GM12878 (cell line): ENCODE data around the gene TDRD10. TPM values are rescaled to one million over a fixed set of nuclear protein-coding genes. Genes with fewer than 3 reads are reported as not detected.

Experiments
- ATAC-seq: fragments of 200-7000 bp; cut with Tn5 transposase; 3 replicates; pipeline ENCODE4 v1.9.1; 2020; ENCODE audit warnings: mild to moderate bottlenecking, moderate library complexity
- BruUV-seq: library from RNA; stranded (reverse); fragments of 400-500 nt; replicated peaks from 2 replicates; lab custom pipeline; 2021; lab: Mats Ljungman, UMichigan
- CTCF ChIA-PET: fragments of 300-600 bp; sonication (Branson Sonifier 250); formaldehyde crosslinking; extraction: SDS; loops from one replicate; lab custom pipeline; 2021; ENCODE audit warnings: inconsistent platforms; lab: Yijun Ruan, JAX
- POLR2A ChIA-PET: fragments of 350-600 bp; formaldehyde crosslinking; extraction: SDS; loops from one replicate; lab custom pipeline; 2021; ENCODE audit warnings: inconsistent platforms; lab: Charles Lee
- RAD21 ChIA-PET: fragments of 300-600 bp; sonication (Branson Sonifier 250); formaldehyde crosslinking; loops from one replicate; lab custom pipeline; 2023; ENCODE audit warnings: antibody characterized with exemption; ENCODE audit not compliant: unreplicated experiment; lab: Charles Lee
- SMC1A ChIA-PET: fragments of 300-600 bp; sonication (Branson Sonifier 250); formaldehyde crosslinking; loops from one replicate; lab custom pipeline; 2023; ENCODE audit not compliant: unreplicated experiment, uncharacterized antibody; lab: Charles Lee
- DNase-seq: peaks from one replicate; pipeline ENCODE4 v3.0.0-alpha.2; 2011; ENCODE audit warnings: low read depth, low spot score
- FAIRE-seq: peaks from 3 replicates; lab custom pipeline; 2011; peaks lifted over from hg19 to GRCh38; lab: Jason Lieb, UNC
- H2AFZ ChIP-seq: 2 replicates; pipeline ENCODE4 v1.6.0; 2011; ENCODE audit warnings: low read depth, low read length, control low read depth; ENCODE audit not compliant: control insufficient read depth
- H3K27ac ChIP-seq: 2 replicates; pipeline ENCODE4 v1.5.1; 2011; ENCODE audit warnings: control low read depth; ENCODE audit not compliant: control insufficient read depth, insufficient read depth
- H3K27me3 ChIP-seq, 2 experiments: replicated peaks in 1 of 2; 2 replicates each; pipeline versions ENCODE4 v1.6.0 to v1.6.1; 2011; ENCODE audit warnings: low read length in 1 of 2; ENCODE audit not compliant: control insufficient read depth in 2 of 2, insufficient read depth in 2 of 2
- H3K36me3 ChIP-seq, 2 experiments: 2 replicates each; pipeline ENCODE4 v1.5.1; 2011; ENCODE audit warnings: low read length in 1 of 2; ENCODE audit not compliant: control insufficient read depth in 2 of 2, insufficient read depth in 2 of 2
- H3K4me1 ChIP-seq: 2 replicates; pipeline ENCODE4 v1.6.1; 2011; ENCODE audit warnings: mild to moderate bottlenecking, low read length, moderate library complexity, mixed read lengths; ENCODE audit not compliant: control insufficient read depth, insufficient read depth
- H3K4me2 ChIP-seq: 2 replicates; pipeline ENCODE4 v1.6.0; 2011; ENCODE audit warnings: control low read depth; ENCODE audit not compliant: control insufficient read depth, insufficient read depth
- H3K4me3 ChIP-seq: fragments of 200-600 bp; sonication (generic); 2 replicates; pipeline ENCODE4 v1.5.1; 2016
- H3K79me2 ChIP-seq: 2 replicates; pipeline ENCODE4 v1.6.0; 2011; ENCODE audit warnings: low read length; ENCODE audit not compliant: control insufficient read depth, insufficient read depth
- H3K9ac ChIP-seq: 2 replicates; pipeline ENCODE4 v1.8.0; 2011; ENCODE audit warnings: low read length, control low read depth, mixed read lengths; ENCODE audit not compliant: control insufficient read depth, insufficient read depth
- H3K9me3 ChIP-seq: replicated peaks from 3 replicates; pipeline ENCODE4 v1.5.1; 2011; ENCODE audit warnings: mild to moderate bottlenecking, low read length; ENCODE audit not compliant: control insufficient read depth, insufficient read depth
- H4K20me1 ChIP-seq: 2 replicates; pipeline ENCODE4 v1.6.0; 2011; ENCODE audit not compliant: control insufficient read depth, insufficient read depth
- DPF2 ChIP-seq: fragments of 450-650 bp; IDR thresholded peaks from 2 replicates; pipeline ENCODE4 v1.6.1; 2017; ENCODE audit warnings: mild to moderate bottlenecking
- EGR1 ChIP-seq, 2 experiments: IDR thresholded peaks; 1 replicate in 1 of 2; 2 replicates in 1 of 2; pipeline ENCODE4 v1.6.1; 2011 to 2012; ENCODE audit warnings: low read depth in 2 of 2, low read length in 2 of 2, borderline replicate concordance in 1 of 2, mild to moderate bottlenecking in 1 of 2, moderate library complexity in 1 of 2
- IRF5 ChIP-seq: fragments of 450-650 bp; IDR thresholded peaks from 2 replicates; pipeline ENCODE4 v1.6.1; 2017; ENCODE audit warnings: borderline replicate concordance
- KDM1A ChIP-seq: fragments of 200-600 bp; sonication (generic); IDR thresholded peaks from 2 replicates; pipeline ENCODE4 v1.6.1; 2016; ENCODE audit warnings: borderline replicate concordance
- KLF5 ChIP-seq: fragments of 450-650 bp; IDR thresholded peaks from 2 replicates; pipeline ENCODE4 v1.6.1; 2014; ENCODE audit warnings: mild to moderate bottlenecking; ENCODE audit not compliant: partially characterized antibody
- NFYB ChIP-seq: IDR thresholded peaks from 2 replicates; pipeline ENCODE4 v1.6.1; 2011; ENCODE audit warnings: low read depth, mild to moderate bottlenecking, low read length, improper control_type of control experiment, moderate library complexity; ENCODE audit not compliant: insufficient read depth
- REST ChIP-seq: IDR thresholded peaks from 2 replicates; pipeline ENCODE4 v1.6.1; 2012; ENCODE audit warnings: mild to moderate bottlenecking, low read depth, low read length
- ZNF207 ChIP-seq: fragments of 450-650 bp; IDR thresholded peaks from 2 replicates; pipeline ENCODE4 v1.6.1; 2014; ENCODE audit warnings: antibody characterized with exemption, mild to moderate bottlenecking, borderline replicate concordance
- ZNF622 ChIP-seq: fragments of 450-650 bp; IDR thresholded peaks from 2 replicates; pipeline ENCODE4 v1.6.1; 2017; ENCODE audit warnings: mild to moderate bottlenecking, inconsistent platforms
- WGBS: methylation state at CpG from one replicate; pipeline ENCODE4 v1.1.6; 2016; ENCODE audit warnings: low lambda C conversion rate; ENCODE audit not compliant: insufficient replicate concordance, insufficient coverage; ENCODE audit errors: missing lambda C conversion rate; 5-methylcytosine and 5-hydroxymethylcytosine counted together
- in situ Hi-C: fragments of 300-500 bp; cut with MboI; formaldehyde crosslinking; loops from 9 replicates; pipeline ENCODE4 v1.14.3; 2018; ENCODE audit warnings: mixed read lengths
- intact Hi-C: fragments of 100-400 bp; cut with micrococcal nuclease; formaldehyde crosslinking; loops from one replicate; pipeline ENCODE4 v1.14.2; 2022; ENCODE audit not compliant: unreplicated experiment
- polyA plus RNA-seq, 11 experiments: library from polyadenylated mRNA; depleted of rRNA in 4 of 11; unstranded in 6 of 11; stranded (reverse) in 5 of 11; fragments of >200 nt; fragmentation: Nextera tagmentation in 4 of 11; fragmentation: Illumina TruSeq in 1 of 11; extraction: Ambion mirVana in 4 of 11; extraction: Trizol in 1 of 11; gene quantifications; 1 replicate in 1 of 11; 2 replicates in 10 of 11; pipeline versions ENCODE4 v1.2.1 to v1.2.3, GENCODE V29; 2011 to 2016; ENCODE audit warnings: inconsistent platforms in 2 of 11, missing spikeins in 2 of 11, low read depth in 1 of 11
- total RNA-seq, 4 experiments: library from RNA; depleted of rRNA in 3 of 4; stranded (reverse); fragments of >200 nt in 3 of 4; fragmentation: Illumina TruSeq in 1 of 4; extraction: Trizol in 1 of 4; gene quantifications; 2 replicates each; pipeline versions ENCODE4 v1.2.1 to v1.2.3, GENCODE V29; 2013 to 2021
- TF ChIP-seq, protein P1 (sequence below): fragments of 450-650 bp; IDR thresholded peaks from 2 replicates; pipeline ENCODE4 v1.6.1; 2018; ENCODE audit warnings: borderline replicate concordance, mild to moderate bottlenecking; ENCODE audit not compliant: partially characterized antibody

Gene TDRD10
- total and polyA plus RNA-seq, 10 of the 15 experiments (the other 5 are each of a cell fraction or from before 2014, with no cell fraction given): not detected

DNA sequence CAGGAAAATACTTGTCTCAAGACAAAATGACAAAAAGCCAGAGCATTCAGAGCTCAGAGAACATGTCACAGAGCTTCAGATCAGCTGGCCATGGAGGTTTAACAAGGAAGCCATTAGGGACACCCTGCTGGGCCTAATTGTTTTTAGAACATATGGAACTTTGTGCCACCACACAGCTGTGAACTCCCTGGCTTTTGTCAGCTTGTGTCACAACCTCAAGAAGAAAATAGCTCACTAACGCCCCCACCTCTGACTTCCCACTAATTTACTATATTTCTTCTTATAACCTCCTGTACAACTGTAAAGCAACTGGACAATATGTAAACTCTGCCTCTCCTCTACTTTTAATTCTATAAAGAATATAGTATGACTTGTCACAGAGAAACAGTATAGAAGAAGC lies 21.0 kb upstream of the TDRD10 start:
- no peak overlapping the region for H2AFZ ChIP-seq

More for the DNA sequence above, 21.0 kb upstream of the TDRD10 start:
- RAD21 ChIA-PET: interaction anchor here (0.6 to 10.5 kb wide), 29 partner anchors 9 to 580 kb away, joined by 3 to 189 read pairs (median 5); partner anchors contain the start of genes ATP8B2 and KCNN3
- H3K36me3 ChIP-seq: no peaks in the 10 kb centered on the region
- peaks cover 1 to 3% of the 10 kb centered on the region in 2 experiments; a peak in 1 of 4 replicates for H3K27me3 ChIP-seq
- intact Hi-C loops (loop anchor here (5.0 to 10.0 kb wide), 2 partner anchors 186 to 604 kb away; no protein-coding TSS in a partner anchor), in situ Hi-C loops (no loop called here)
- FAIRE-seq: no peak
- POLR2A ChIA-PET: interaction anchor here (0.8 to 2.8 kb wide), 4 partner anchors 11 to 66 kb away, joined by 3 to 11 read pairs (median 3); no protein-coding TSS in a partner anchor
- no TSS peak for BruUV-seq
- H3K79me2 ChIP-seq: no peaks in the 10 kb centered on the region
- no peak overlapping the region for H3K4me2 ChIP-seq
- no peak overlapping the region for H3K9ac ChIP-seq
- no peak for DNase-seq
- H3K9me3 ChIP-seq: no peaks in the 10 kb centered on the region
- TF ChIP-seq ZNF622: no peak
- TF ChIP-seq, protein P1, sequence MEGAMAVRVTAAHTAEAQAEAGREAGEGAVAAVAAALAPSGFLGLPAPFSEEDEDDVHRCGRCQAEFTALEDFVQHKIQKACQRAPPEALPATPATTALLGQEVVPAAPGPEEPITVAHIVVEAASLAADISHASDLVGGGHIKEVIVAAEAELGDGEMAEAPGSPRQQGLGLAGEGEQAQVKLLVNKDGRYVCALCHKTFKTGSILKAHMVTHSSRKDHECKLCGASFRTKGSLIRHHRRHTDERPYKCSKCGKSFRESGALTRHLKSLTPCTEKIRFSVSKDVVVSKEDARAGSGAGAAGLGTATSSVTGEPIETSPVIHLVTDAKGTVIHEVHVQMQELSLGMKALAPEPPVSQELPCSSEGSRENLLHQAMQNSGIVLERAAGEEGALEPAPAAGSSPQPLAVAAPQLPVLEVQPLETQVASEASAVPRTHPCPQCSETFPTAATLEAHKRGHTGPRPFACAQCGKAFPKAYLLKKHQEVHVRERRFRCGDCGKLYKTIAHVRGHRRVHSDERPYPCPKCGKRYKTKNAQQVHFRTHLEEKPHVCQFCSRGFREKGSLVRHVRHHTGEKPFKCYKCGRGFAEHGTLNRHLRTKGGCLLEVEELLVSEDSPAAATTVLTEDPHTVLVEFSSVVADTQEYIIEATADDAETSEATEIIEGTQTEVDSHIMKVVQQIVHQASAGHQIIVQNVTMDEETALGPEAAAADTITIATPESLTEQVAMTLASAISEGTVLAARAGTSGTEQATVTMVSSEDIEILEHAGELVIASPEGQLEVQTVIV: no peak
- TF ChIP-seq IRF5: no peak
- no peak for TF ChIP-seq KDM1A
- no peak for TF ChIP-seq DPF2
- TF ChIP-seq EGR1 (IDR thresholded peaks at IDR 0.05; ENCODE audit: borderline replicate concordance in 1 of 2, low read depth in 2 of 2, low read length in 2 of 2): no peak
- TF ChIP-seq ZNF207: no peak
- TF ChIP-seq REST: no peak
- no peak for TF ChIP-seq NFYB
- no peak for TF ChIP-seq KLF5
- TF ChIP-seq, all 136 proteins: peak for 0
- peaks cover 3% of the 10 kb centered on the region; the same call in 1 of the 2 replicates for H3K4me1 ChIP-seq
- no peak for ATAC-seq
- ChIA-PET SMC1A (interaction anchor here (0.7 to 8.2 kb wide), 33 partner anchors 10 to 579 kb away, joined by 3 to 151 read pairs (median 4); partner anchors contain the start of gene CHRNB2), CTCF (interaction anchor here (0.6 to 11.6 kb wide), 34 partner anchors 10 to 604 kb away, joined by 3 to 302 read pairs (median 6); partner anchors contain the start of genes IL6R, PMVK and SHE)
- H4K20me1 ChIP-seq: no peaks in the 10 kb centered on the region
- H3K27ac ChIP-seq: no peak overlapping the region
- WGBS: 58% methylated on average over 1 of the region's 1 CpG
- H3K4me3 ChIP-seq: no peak overlapping the region
